Breast epithelium (tissue), 3 donors: Measurements from ENCODE around the gene OR2A7.
"Not testable (repeated sequence)": the region's sequence is repeated elsewhere in the genome, so short reads cannot be mapped to it uniquely, and the experiment has no call there.

Experiments used
- CTCF ChIP-seq, 3 donors: fragments of 450-650 bp; IDR thresholded peaks; one replicate each; pipeline ENCODE4 v1.5.1; 2016 to 2017; ENCODE audit warnings: antibody characterized with exemption in 3 of 3, mild to moderate bottlenecking in 3 of 3, moderate library complexity in 3 of 3
- POLR2A ChIP-seq: fragments of 450-650 bp; IDR thresholded peaks from one replicate; pipeline ENCODE4 v1.6.1; 2016; ENCODE audit warnings: antibody characterized with exemption, mild to moderate bottlenecking, moderate library complexity
- POLR2AphosphoS5 ChIP-seq, 3 donors: sonication (generic); formaldehyde crosslinking; IDR thresholded peaks; one replicate each; pipeline ENCODE4 v1.6.1; 2017; ENCODE audit warnings: antibody characterized with exemption in 3 of 3

- TF ChIP-seq CTCF (IDR thresholded peaks at IDR 0.05); POLR2A; POLR2AphosphoS5 (IDR thresholded peaks at IDR 0.05): not testable (repeated sequence)
Observed at GRCh38 chr7:144309702-144310101, 45.1 kb upstream of the OR2A7 start.
